Heart left ventricle (tissue), 16 donors: Measurements from ENCODE around the gene NEK9. TPM values are rescaled to one million over a fixed set of nuclear protein-coding genes. Genes with fewer than 3 reads are reported as not detected.

Experiments used
- ATAC-seq, 4 donors: fragments of 200-7000 bp; cut with Tn5 transposase; one replicate each; pipeline ENCODE4 v1.9.1; 2020 to 2022; ENCODE audit warnings: moderate library complexity in 4 of 4, mild to moderate bottlenecking in 3 of 4, moderate number of reproducible peaks in 1 of 4
- DNase-seq, 5 donors: peaks; one replicate each; pipeline ENCODE4 v3.0.0-alpha.2; 2020
- H3K27ac ChIP-seq, 12 donors: fragments of 200-600 bp; sonication (generic) in 4 of 12; one replicate each; pipeline versions ENCODE4 v1.5.0 to v1.8.0; 2016 to 2022; ENCODE audit warnings: mild to moderate bottlenecking in 2 of 12
- H3K27me3 ChIP-seq, 9 donors: fragments of 200-600 bp; sonication (generic) in 2 of 9; one replicate each; pipeline versions ENCODE4 v1.5.1 to v1.8.0; 2016 to 2022; ENCODE audit warnings: mild to moderate bottlenecking in 3 of 9
- H3K36me3 ChIP-seq, 9 donors: fragments of 200-600 bp; sonication (generic) in 2 of 9; one replicate each; pipeline versions ENCODE4 v1.5.0 to v1.8.0; 2018 to 2022; ENCODE audit warnings: mild to moderate bottlenecking in 2 of 9
- H3K4me1 ChIP-seq, 12 donors: fragments of 200-600 bp; sonication (generic) in 4 of 12; one replicate each; pipeline versions ENCODE4 v1.5.0 to v1.8.0; 2016 to 2022; ENCODE audit warnings: mild to moderate bottlenecking in 3 of 12
- H3K4me3 ChIP-seq, 12 donors: fragments of 200-600 bp; sonication (generic) in 4 of 12; one replicate each; pipeline versions ENCODE4 v1.5.0 to v1.8.0; 2017 to 2022; ENCODE audit warnings: mild to moderate bottlenecking in 9 of 12, moderate library complexity in 4 of 12
- H3K9me3 ChIP-seq, 12 donors: fragments of 200-600 bp; sonication (generic) in 4 of 12; one replicate each; pipeline versions ENCODE4 v1.5.0 to v1.8.0; 2016 to 2022; ENCODE audit warnings: mild to moderate bottlenecking in 1 of 12
- POLR2A ChIP-seq, 2 donors: fragments of 450-650 bp; IDR thresholded peaks; one replicate each; pipeline ENCODE4 v1.6.1; 2017; ENCODE audit warnings: antibody characterized with exemption in 2 of 2, mild to moderate bottlenecking in 2 of 2, moderate library complexity in 2 of 2
- WGBS, 4 donors: extraction: QIAGEN DNeasy Blood & Tissue Kit in 2 of 4; methylation state at CpG; one replicate each; pipeline versions ENCODE4 v1.1.5 to v1.1.7; 2013 to 2018; 5-methylcytosine and 5-hydroxymethylcytosine counted together
- intact Hi-C, 10 donors: fragments of 100-400 bp; cut with DNase I; formaldehyde crosslinking; loops; one replicate each; pipeline versions ENCODE4 v1.11.1 to v1.14.2; 2022
- polyA plus RNA-seq, 2 donors: library from polyadenylated mRNA; stranded (reverse); fragments of 200-250 nt; gene quantifications; one replicate each; pipeline ENCODE4 v1.2.3, GENCODE V29; 2013
- total RNA-seq, 9 donors: library from RNA; depleted of rRNA in 2 of 9; stranded (reverse); fragments of >200 nt in 2 of 9; fragmentation: NEBNext Ultra II Directional in 3 of 9; extraction: Animal tissue kit (Norgen Biotek cat#: 25700) in 3 of 9; gene quantifications; one replicate each; pipeline versions ENCODE4 v1.1.0 to v1.2.4, GENCODE V29; 2016 to 2023
- TF ChIP-seq, protein P1 (sequence below), 12 donors: fragments of 200-600 bp; sonication (generic) in 4 of 12; IDR thresholded peaks; one replicate each; pipeline versions ENCODE4 v1.5.0 to v1.8.0; 2018 to 2022; ENCODE audit warnings: antibody characterized with exemption in 12 of 12, mild to moderate bottlenecking in 5 of 12
- donor health status: ischemic (EF 13 %, LVEDD 7.1; RV severe dilation, severe dysfunction).
- donor health status: healthy with polysubstance abuse.
- donor health status: DM: no; HTN: yes; CAD: no.
- donor health status: DM: no; HTN: no; CAD: no.
- donor health status: ischemic (EF 25% LVEDD 6.9; RV normal size, moderate dysfunction).
- donor health status: ischemic (EF 25% LVEDD 5.7; RV mildly dilated, moderate dysfunction).
- donor health status: healthy.
- donor health status: DM: yes; HTN: yes; CAD: no.
- donor health status: ischemic (EF 35%, LVEDD 5.7; RV mildly dilated, moderate dysfunction).
- donor health status: nonischemic (EF 11% LVEDD 7.7; RV severe dilation, severe dysfunction).
- donor health status: DM: yes; HTN: yes; CAD: no.
- donor health status: PGD.
- donor health status: ischemic (EF 29% LVEDD 5.4; RV normal size, mild dysfunction).
- donor health status: nonischemic (EF 23%, LVEDD 6.1; RV moderate dilation, normal function).

Gene NEK9
- total and polyA plus RNA-seq, 11 donors = 40.1 to 114 (median 94.3) TPM

- Histone ChIP-seq H3K4me1 (peaks cover 0 to 18% (median 6%) of the 10 kb centered on the region in 12 donors), H3K27ac (peak overlapping the region in 1 of 12 donors; percentile 18), H3K27me3 (no peaks in the 10 kb centered on the region), H3K4me3 (no peak overlapping the region), H3K9me3 (no peaks in the 10 kb centered on the region), H3K36me3 (peaks cover 0 to 34% (median 15%) of the 10 kb centered on the region in 9 donors)
- intact Hi-C loops = no loop called here
- TF ChIP-seq POLR2A (IDR thresholded peaks at IDR 0.05) = no peak
- TF ChIP-seq, protein P1, sequence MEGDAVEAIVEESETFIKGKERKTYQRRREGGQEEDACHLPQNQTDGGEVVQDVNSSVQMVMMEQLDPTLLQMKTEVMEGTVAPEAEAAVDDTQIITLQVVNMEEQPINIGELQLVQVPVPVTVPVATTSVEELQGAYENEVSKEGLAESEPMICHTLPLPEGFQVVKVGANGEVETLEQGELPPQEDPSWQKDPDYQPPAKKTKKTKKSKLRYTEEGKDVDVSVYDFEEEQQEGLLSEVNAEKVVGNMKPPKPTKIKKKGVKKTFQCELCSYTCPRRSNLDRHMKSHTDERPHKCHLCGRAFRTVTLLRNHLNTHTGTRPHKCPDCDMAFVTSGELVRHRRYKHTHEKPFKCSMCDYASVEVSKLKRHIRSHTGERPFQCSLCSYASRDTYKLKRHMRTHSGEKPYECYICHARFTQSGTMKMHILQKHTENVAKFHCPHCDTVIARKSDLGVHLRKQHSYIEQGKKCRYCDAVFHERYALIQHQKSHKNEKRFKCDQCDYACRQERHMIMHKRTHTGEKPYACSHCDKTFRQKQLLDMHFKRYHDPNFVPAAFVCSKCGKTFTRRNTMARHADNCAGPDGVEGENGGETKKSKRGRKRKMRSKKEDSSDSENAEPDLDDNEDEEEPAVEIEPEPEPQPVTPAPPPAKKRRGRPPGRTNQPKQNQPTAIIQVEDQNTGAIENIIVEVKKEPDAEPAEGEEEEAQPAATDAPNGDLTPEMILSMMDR (IDR thresholded peaks at IDR 0.05) = no peak
- DNase-seq (no peak), ATAC-seq (no peak)
Measured at GRCh38 chr14:75077794-75078193, 49.1 kb downstream of the NEK9 start.

DNA sequence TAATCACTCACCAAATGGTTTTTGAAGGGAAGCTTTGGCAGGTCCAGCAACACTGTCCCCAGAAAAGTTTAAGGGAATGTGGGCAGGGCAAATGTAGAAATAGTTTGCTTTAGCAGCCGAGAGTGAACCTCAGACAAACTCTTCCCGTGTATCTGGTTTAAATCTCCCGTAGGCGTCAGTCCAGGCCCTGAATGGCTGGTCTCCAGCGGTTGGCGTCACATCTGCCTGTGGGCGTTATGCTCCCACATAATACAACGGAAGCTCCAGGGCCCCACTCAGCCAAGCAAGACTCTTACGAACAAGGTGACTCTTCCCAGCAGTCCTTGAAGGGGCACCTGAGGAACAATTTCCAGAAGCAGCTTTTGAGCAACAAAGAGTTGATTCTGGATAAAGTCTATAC, 56.5 kb downstream of the NEK9 start:
- H3K36me3 ChIP-seq = no peaks in the 10 kb centered on the region
- peak overlapping the region in 7 of 12 donors; percentile 50 to 68 (median 61) for H3K4me3 ChIP-seq
- 70 to 79% (median 74%) methylated on average over 9 of the region's 9 CpGs for WGBS, 4 donors
- ATAC-seq (no peak), DNase-seq (no peak)
- H3K27me3 ChIP-seq = no peaks in the 10 kb centered on the region
- peak overlapping the region in 9 of 12 donors; percentile 83 to 97 (median 94) for H3K27ac ChIP-seq
- peaks cover 0 to 56% (median 26%) of the 10 kb centered on the region in 12 donors for H3K4me1 ChIP-seq
- no peak for TF ChIP-seq POLR2A (IDR thresholded peaks at IDR 0.05)
- TF ChIP-seq, protein P1 (IDR thresholded peaks at IDR 0.05) = no peak
- intact Hi-C loops = loop anchor here in 1 of 10 donors (5.0 kb wide), 1 partner anchor 63 kb away; no protein-coding TSS in a partner anchor
- H3K9me3 ChIP-seq = no peaks in the 10 kb centered on the region

DNA sequence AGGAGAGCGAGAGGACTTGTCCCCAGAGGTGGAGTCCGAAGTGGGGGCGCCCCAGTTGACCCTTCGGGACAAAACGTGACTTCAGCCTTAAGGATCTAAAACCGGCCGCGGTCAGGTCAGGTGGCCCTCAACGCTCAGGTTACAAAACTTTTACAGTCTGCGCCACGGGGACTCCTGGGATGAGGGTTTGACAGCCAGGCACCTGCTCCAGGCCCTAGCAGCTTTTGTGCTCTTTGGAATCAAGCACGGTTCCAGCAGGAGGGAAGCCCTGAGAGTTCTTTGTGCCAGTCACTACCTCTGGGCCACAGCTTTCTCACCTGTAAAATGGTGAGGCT, 57.1 kb downstream of the NEK9 start:
- H3K27me3 ChIP-seq = no peaks in the 10 kb centered on the region
- ATAC-seq (peak in 3 of 4 donors; percentile 7 to 16 (median 9)), DNase-seq (no peak)
- H3K4me3 ChIP-seq = peak overlapping the region in 11 of 12 donors; percentile 27 to 69 (median 60)
- H3K36me3 ChIP-seq = no peaks in the 10 kb centered on the region
- WGBS, 4 donors = 20 to 30% (median 27%) methylated on average over 1 to 12 of the region's 12 CpGs
- peaks cover 0 to 60% (median 27%) of the 10 kb centered on the region in 12 donors for H3K4me1 ChIP-seq
- H3K9me3 ChIP-seq = no peaks in the 10 kb centered on the region
- TF ChIP-seq, protein P1 (IDR thresholded peaks at IDR 0.05) = no peak
- TF ChIP-seq POLR2A (IDR thresholded peaks at IDR 0.05) = no peak
- intact Hi-C loops = loop anchor here in 7 of 10 donors (1.0 to 10.0 kb wide), 7 partner anchors 19 to 128 kb away; partner anchors contain the start of genes EIF2B2 (in 1 of the 7) and MLH3 (in 1 of the 7)
- H3K27ac ChIP-seq = peak overlapping the region; percentile 69 to 98 (median 94)

DNA sequence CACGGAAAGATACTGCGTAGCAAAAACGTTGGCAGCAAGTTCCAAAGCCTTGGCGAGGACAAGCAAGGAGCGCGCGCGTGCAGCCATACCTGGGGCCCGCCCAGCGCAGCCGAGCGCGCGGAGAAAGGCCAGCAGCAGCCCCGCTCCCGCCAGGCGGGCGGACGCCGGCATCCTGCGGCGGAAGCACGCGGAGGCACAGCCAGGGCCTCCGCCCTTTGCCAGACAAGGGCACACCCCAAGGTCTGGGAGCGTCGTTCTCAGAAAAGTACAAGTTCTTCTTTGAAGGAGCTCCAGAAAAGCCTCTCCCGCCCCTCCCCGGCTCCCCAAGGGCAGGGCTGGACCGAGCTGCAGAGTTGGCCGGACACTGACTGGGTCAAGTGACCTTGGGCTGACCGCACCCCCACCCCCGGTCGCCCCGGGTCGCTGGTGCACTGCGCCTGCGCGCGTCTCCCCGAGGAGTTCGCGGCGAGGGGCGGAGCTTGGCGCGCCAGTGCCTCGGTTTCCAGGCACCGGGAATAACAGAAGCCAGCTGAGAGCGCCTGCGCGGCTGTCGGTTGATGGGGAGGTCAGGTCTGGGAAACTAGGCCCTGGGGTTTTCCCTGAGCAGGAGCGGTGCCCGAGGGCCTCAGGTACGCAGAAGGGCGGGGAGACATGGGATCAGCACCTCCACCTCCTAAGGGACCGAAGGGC, 57.6 kb downstream of the NEK9 start, which contains the start of gene ZC2HC1C:
Gene ZC2HC1C (plus strand): TSS at position 521 of the 690 bp plus-strand sequence. CDS start 933 bp downstream, outside the sequence.
- peaks cover 0 to 65% (median 30%) of the 10 kb centered on the region in 12 donors for H3K4me1 ChIP-seq
- WGBS, 4 donors = 0 to 4% (median 1%) methylated on average over 26 to 58 of the region's 58 CpGs

More for the DNA sequence above, 57.6 kb downstream of the NEK9 start, which contains the start of gene ZC2HC1C:
- Histone ChIP-seq H3K9me3 (no peaks in the 10 kb centered on the region), H3K36me3 (no peaks in the 10 kb centered on the region), H3K27ac (peak within 1 kb of the TSS; percentile 69 to 98 (median 94)), H3K27me3 (no peaks in the 10 kb centered on the region), H3K4me3 (peak within 1 kb of the TSS; percentile 27 to 69 (median 60))
- DNase-seq = peak; percentile 96 to 99 (median 98)
- TF ChIP-seq, protein P1 (IDR thresholded peaks at IDR 0.05) = no peak
- peak in 1 of 2 donors; percentile 62 for TF ChIP-seq POLR2A (IDR thresholded peaks at IDR 0.05)
- intact Hi-C loops = loop anchor here in 6 of 10 donors (1.0 to 10.0 kb wide), 6 partner anchors 18 to 128 kb away; partner anchors contain the start of genes EIF2B2 (in 1 of the 6) and MLH3 (in 1 of the 6)
- peak; percentile 91 to 97 (median 94) for ATAC-seq
